GM12801 (cell line): ENCODE results near the gene GYG2.

Experiments
- CTCF ChIP-seq: IDR thresholded peaks from one replicate; pipeline ENCODE4 v1.5.1; 2011; ENCODE audit warnings: control low read depth; ENCODE audit not compliant: insufficient read length; ENCODE audit errors: extremely low read depth

GYG2 gene

GRCh38 chrX:2859197-2859797, 30.6 kb downstream of the GYG2 start:
- no peak for TF ChIP-seq CTCF

- TF ChIP-seq CTCF, result no peak
Measured at GRCh38 chrX:2862404-2862803, 33.7 kb downstream of the GYG2 start.

- TF ChIP-seq CTCF, result no peak
Measured at GRCh38 chrX:2863646-2864045, 34.9 kb downstream of the GYG2 start.

DNA sequence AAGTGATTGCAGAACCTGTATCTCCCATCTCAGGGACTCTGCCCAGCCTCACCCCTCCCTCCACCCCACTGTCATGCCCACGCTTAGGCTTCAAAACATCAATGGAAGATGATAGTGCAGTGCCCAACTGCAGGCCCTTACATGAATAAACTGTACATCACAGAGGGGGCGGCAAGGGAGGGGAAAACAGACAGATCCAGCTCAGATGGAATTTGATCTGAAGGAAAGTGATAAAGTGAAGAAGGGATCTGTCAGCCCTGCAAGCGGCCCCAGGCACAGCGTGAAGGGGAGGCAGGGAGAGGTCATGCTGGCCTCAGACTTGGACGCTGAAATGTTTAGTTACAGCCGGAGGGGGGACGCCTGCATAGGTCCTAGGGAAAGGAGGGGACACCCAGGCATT, 38.5 kb downstream of the GYG2 start:
- TF ChIP-seq CTCF, result no peak

- TF ChIP-seq CTCF, result no peak
Measured at GRCh38 chrX:2870650-2871049, 41.9 kb downstream of the GYG2 start.

GRCh38 chrX:2871831-2872230, 43.1 kb downstream of the GYG2 start:
- no peak for TF ChIP-seq CTCF

DNA sequence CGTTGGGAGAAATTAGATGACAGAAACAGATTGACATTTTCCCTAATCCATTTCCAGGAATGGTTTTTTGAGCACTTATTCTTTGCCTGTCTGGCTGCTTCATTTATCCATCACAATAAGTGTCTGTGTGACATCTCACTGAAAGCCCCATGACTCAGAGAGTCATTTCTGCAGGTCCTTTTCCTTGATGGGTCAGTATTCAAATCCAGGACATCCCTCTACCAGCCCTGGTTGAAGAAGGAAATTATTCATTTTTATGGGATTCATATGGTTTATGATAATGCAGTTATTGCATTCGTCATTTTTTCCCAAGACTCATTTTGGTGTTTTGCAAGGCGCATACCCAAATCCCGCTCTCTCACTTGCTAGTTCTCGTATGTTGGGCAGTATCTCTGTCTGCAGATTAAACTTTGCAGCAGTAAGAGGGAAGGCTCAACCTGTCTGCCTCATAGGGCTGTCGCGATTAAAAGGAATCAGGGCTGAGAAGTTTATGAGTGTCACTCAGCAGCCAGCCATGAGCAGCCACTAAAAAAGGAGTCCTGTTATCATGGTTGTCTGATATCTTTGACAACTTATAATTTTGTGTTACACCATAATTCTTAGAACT, 44.0 kb downstream of the GYG2 start:
- no peak for TF ChIP-seq CTCF
